Common myeloid progenitor, CD34-positive (primary cell): ENCODE data around the gene CELF1.

Experiments used
- CTCF ChIA-PET: fragments of 350-600 bp; sonication (Branson Sonifier 250); formaldehyde crosslinking; loops from one replicate; lab custom pipeline; 2021; ENCODE audit warnings: antibody characterized with exemption; lab: Charles Lee
- POLR2A ChIA-PET: fragments of 350-600 bp; sonication (Branson Sonifier 250); formaldehyde crosslinking; loops from one replicate; lab custom pipeline; 2021; ENCODE audit warnings: antibody characterized with exemption; lab: Charles Lee
- DNase-seq, 3 donors: peaks; one replicate each; pipeline versions ENCODE4 v3.0.0 to v3.0.0-alpha.2; 2013
- H3K27ac ChIP-seq, 2 experiments: 1 replicate in 1 of 2; 2 replicates in 1 of 2; pipeline ENCODE4 v1.7.0; 2013; ENCODE audit warnings: inconsistent platforms in 2 of 2, low read length in 2 of 2, mild to moderate bottlenecking in 2 of 2, low read depth in 1 of 2, moderate library complexity in 1 of 2; ENCODE audit not compliant: severe bottlenecking in 2 of 2, insufficient read depth in 1 of 2, poor library complexity in 1 of 2
- H3K27me3 ChIP-seq, 5 experiments: replicated peaks in 2 of 5; 1 replicate in 3 of 5; 2 replicates in 2 of 5; pipeline versions ENCODE4 v1.6.1 to v1.7.0; 2013; ENCODE audit warnings: low read length in 4 of 5, mild to moderate bottlenecking in 2 of 5, moderate library complexity in 2 of 5, inconsistent platforms in 1 of 5; ENCODE audit not compliant: insufficient read depth in 5 of 5, control insufficient read depth in 4 of 5
- H3K36me3 ChIP-seq, 4 experiments: 1 replicate in 2 of 4; 2 replicates in 2 of 4; pipeline versions ENCODE4 v1.6.1 to v1.7.0; 2013; ENCODE audit warnings: low read length in 3 of 4, control low read depth in 1 of 4, mild to moderate bottlenecking in 1 of 4; ENCODE audit not compliant: control insufficient read depth in 4 of 4, insufficient read depth in 4 of 4
- H3K4me1 ChIP-seq, 4 experiments: 1 replicate in 3 of 4; 2 replicates in 1 of 4; pipeline versions ENCODE4 v1.6.1 to v1.7.1; 2013; ENCODE audit warnings: low read length in 3 of 4, mild to moderate bottlenecking in 3 of 4, control low read depth in 1 of 4, inconsistent platforms in 1 of 4, moderate library complexity in 1 of 4; ENCODE audit not compliant: control insufficient read depth in 4 of 4, insufficient read depth in 4 of 4; ENCODE audit errors: control extremely low read depth in 1 of 4
- H3K4me3 ChIP-seq, 7 experiments: 1 replicate in 4 of 7; 2 replicates in 3 of 7; pipeline versions ENCODE4 v1.5.1 to v1.7.0; 2013; ENCODE audit warnings: mild to moderate bottlenecking in 7 of 7, low read length in 6 of 7, moderate library complexity in 6 of 7, inconsistent platforms in 2 of 7, low read depth in 2 of 7, control low read depth in 1 of 7; ENCODE audit not compliant: insufficient read depth in 4 of 7, control insufficient read depth in 1 of 7; ENCODE audit errors: extremely low read depth in 1 of 7
- H3K9me3 ChIP-seq, 5 experiments: 1 replicate in 4 of 5; 2 replicates in 1 of 5; pipeline versions ENCODE4 v1.6.1 to v1.7.1; 2013; ENCODE audit warnings: low read length in 4 of 5, mild to moderate bottlenecking in 2 of 5, inconsistent platforms in 1 of 5, low read depth in 1 of 5, moderate library complexity in 1 of 5; ENCODE audit not compliant: control insufficient read depth in 4 of 5, insufficient read depth in 2 of 5; ENCODE audit errors: control extremely low read depth in 1 of 5
- WGBS: methylation state at CpG from one replicate; pipeline ENCODE4 v1.1.5; 2013; ENCODE audit not compliant: insufficient coverage; 5-methylcytosine and 5-hydroxymethylcytosine counted together

Gene CELF1

GRCh38 chr11:47488111-47488510 lies 64.8 kb downstream of the CELF1 start:
- H3K9me3 ChIP-seq = no peaks in the 10 kb centered on the region
- H3K4me3 ChIP-seq = no peak overlapping the region
- ChIA-PET POLR2A (no interaction called here), CTCF (interaction anchor here (1.0 to 3.9 kb wide), 3 partner anchors 9 to 128 kb away, joined by 3 to 22 read pairs (median 5); no protein-coding TSS in a partner anchor)
- DNase-seq = no peak
- no peaks in the 10 kb centered on the region for H3K27me3 ChIP-seq
- no peaks in the 10 kb centered on the region for H3K4me1 ChIP-seq
- H3K36me3 ChIP-seq = peaks cover 26 to 65% (median 37%) of the 10 kb centered on the region in 4 experiments
- no peak overlapping the region for H3K27ac ChIP-seq
- 100% methylated on average over 1 of the region's 3 CpGs for WGBS

- Histone ChIP-seq H3K4me1 (no peaks in the 10 kb centered on the region), H3K4me3 (no peak overlapping the region), H3K9me3 (no peaks in the 10 kb centered on the region), H3K36me3 (peaks cover 26 to 65% (median 44%) of the 10 kb centered on the region in 4 experiments), H3K27ac (no peak overlapping the region), H3K27me3 (no peaks in the 10 kb centered on the region)
- POLR2A ChIA-PET = no interaction called here
- CTCF ChIA-PET = interaction anchor here (1.0 to 2.0 kb wide), 3 partner anchors 9 to 130 kb away, joined by 3 to 5 read pairs (median 4); no protein-coding TSS in a partner anchor
- WGBS = 100% methylated on average over 1 of the region's 2 CpGs
- DNase-seq = no peak
Measured at GRCh38 chr11:47487421-47487820, 65.5 kb downstream of the CELF1 start.

- H3K27me3 ChIP-seq = no peaks in the 10 kb centered on the region
- WGBS = 90% methylated on average over 4 of the region's 7 CpGs
- CTCF ChIA-PET = interaction anchor here (0.7 to 1.2 kb wide), 2 partner anchors 22 to 132 kb away, joined by 3 read pairs; no protein-coding TSS in a partner anchor
- H3K36me3 ChIP-seq = peaks cover 26 to 73% (median 56%) of the 10 kb centered on the region in 4 experiments
- no peaks in the 10 kb centered on the region for H3K4me1 ChIP-seq
- POLR2A ChIA-PET = no interaction called here
- DNase-seq = no peak
- H3K27ac ChIP-seq = no peak overlapping the region
- no peak overlapping the region for H3K4me3 ChIP-seq
- H3K9me3 ChIP-seq = no peaks in the 10 kb centered on the region
Measured at GRCh38 chr11:47485107-47485506, 67.8 kb downstream of the CELF1 start.

- POLR2A ChIA-PET = no interaction called here
- 83% methylated on average over 1 of the region's 1 CpG for WGBS
- Histone ChIP-seq H3K27ac (no peak overlapping the region), H3K4me3 (no peak overlapping the region), H3K9me3 (no peaks in the 10 kb centered on the region), H3K27me3 (no peaks in the 10 kb centered on the region), H3K36me3 (peaks cover 30 to 82% (median 63%) of the 10 kb centered on the region in 4 experiments), H3K4me1 (no peaks in the 10 kb centered on the region)
- CTCF ChIA-PET = interaction anchor here (0.6 kb wide), 1 partner anchor 10 kb away, joined by 3 read pairs; no protein-coding TSS in a partner anchor
- DNase-seq = no peak
Measured at GRCh38 chr11:47483457-47483856, 69.5 kb downstream of the CELF1 start.

GRCh38 chr11:47480762-47481161 lies 72.2 kb downstream of the CELF1 start:
- H3K27me3 ChIP-seq = no peaks in the 10 kb centered on the region
- 100% methylated on average over 2 of the region's 6 CpGs for WGBS
- H3K36me3 ChIP-seq = peaks cover 23 to 92% (median 68%) of the 10 kb centered on the region in 4 experiments
- DNase-seq = peak; percentile 31 to 59 (median 57)
- POLR2A ChIA-PET = no interaction called here
- H3K4me3 ChIP-seq = no peak overlapping the region
- CTCF ChIA-PET = interaction anchor here (1.0 to 1.1 kb wide), 2 partner anchors 14 to 15 kb away, joined by 3 read pairs; no protein-coding TSS in a partner anchor
- no peaks in the 10 kb centered on the region for H3K9me3 ChIP-seq
- no peaks in the 10 kb centered on the region for H3K4me1 ChIP-seq
- no peak overlapping the region for H3K27ac ChIP-seq

GRCh38 chr11:47478651-47479329 lies 74.1 kb downstream of the CELF1 start:
- Histone ChIP-seq H3K4me3 (no peak overlapping the region), H3K9me3 (no peaks in the 10 kb centered on the region), H3K4me1 (no peaks in the 10 kb centered on the region), H3K27me3 (no peaks in the 10 kb centered on the region), H3K36me3 (peaks cover 36 to 95% (median 71%) of the 10 kb centered on the region in 4 experiments), H3K27ac (peak overlapping the region in 1 of 2 experiments; percentile 40)
- no peak for DNase-seq
- WGBS = 100% methylated on average over 3 of the region's 5 CpGs
- ChIA-PET POLR2A (no interaction called here), CTCF (interaction anchor here (0.5 to 1.8 kb wide), 9 partner anchors 9 to 229 kb away, joined by 3 to 5 read pairs (median 4); no protein-coding TSS in a partner anchor)

- H3K4me1 ChIP-seq = no peaks in the 10 kb centered on the region
- H3K36me3 ChIP-seq = peaks cover 40 to 95% (median 72%) of the 10 kb centered on the region in 4 experiments
- no peak for DNase-seq
- WGBS = no CpG with 5 or more reads among the region's 4 CpGs
- ChIA-PET POLR2A (no interaction called here), CTCF (interaction anchor here (1.0 to 1.8 kb wide), 3 partner anchors 8 to 55 kb away, joined by 3 to 4 read pairs (median 4); no protein-coding TSS in a partner anchor)
- H3K9me3 ChIP-seq = no peaks in the 10 kb centered on the region
- H3K27ac ChIP-seq = no peak overlapping the region
- no peaks in the 10 kb centered on the region for H3K27me3 ChIP-seq
- no peak overlapping the region for H3K4me3 ChIP-seq
Measured at GRCh38 chr11:47477753-47478152, 75.2 kb downstream of the CELF1 start.
